Right lobe of liver (tissue), 6 donors: ENCODE measurements around the gene ANK2. TPM values are rescaled to one million over a fixed set of nuclear protein-coding genes. Genes with fewer than 3 reads are reported as not detected.

Experiments
- ATAC-seq, 4 donors: fragments of 200-7000 bp; cut with Tn5 transposase; one replicate each; pipeline ENCODE4 v1.9.1; 2020; ENCODE audit warnings: mild to moderate bottlenecking in 4 of 4, moderate library complexity in 4 of 4
- DNase-seq, 3 donors: peaks; one replicate each; pipeline ENCODE4 v3.0.0-alpha.2; 2020
- H3K27ac ChIP-seq, 3 donors: fragments of 200-600 bp; one replicate each; pipeline ENCODE4 v1.8.0; 2022
- H3K27me3 ChIP-seq, 2 donors: fragments of 200-600 bp; one replicate each; pipeline ENCODE4 v1.8.0; 2022
- H3K36me3 ChIP-seq, 4 donors: fragments of 200-600 bp; sonication (generic) in 1 of 4; one replicate each; pipeline versions ENCODE4 v1.5.1 to v1.8.0; 2017 to 2022; ENCODE audit warnings: control low read depth in 1 of 4
- H3K4me1 ChIP-seq, 4 donors: fragments of 200-600 bp; sonication (generic) in 1 of 4; one replicate each; pipeline versions ENCODE4 v1.5.1 to v1.8.0; 2017 to 2022; ENCODE audit warnings: control low read depth in 1 of 4
- H3K4me3 ChIP-seq, 3 donors: fragments of 200-600 bp; one replicate each; pipeline ENCODE4 v1.8.0; 2022
- H3K9me3 ChIP-seq, 4 donors: fragments of 200-600 bp; sonication (generic) in 1 of 4; one replicate each; pipeline versions ENCODE4 v1.5.1 to v1.8.0; 2017 to 2022; ENCODE audit warnings: control low read depth in 1 of 4
- POLR2A ChIP-seq: fragments of 450-650 bp; IDR thresholded peaks from one replicate; pipeline ENCODE4 v1.6.1; 2017; ENCODE audit warnings: antibody characterized with exemption, mild to moderate bottlenecking
- WGBS: methylation state at CpG from one replicate; pipeline ENCODE4 v1.1.6; 2018; ENCODE audit warnings: low coverage, low lambda C conversion rate; ENCODE audit not compliant: insufficient coverage; ENCODE audit errors: missing lambda C conversion rate; 5-methylcytosine and 5-hydroxymethylcytosine counted together
- intact Hi-C, 2 donors: fragments of 100-400 bp; cut with DNase I; formaldehyde crosslinking; loops; one replicate each; pipeline versions ENCODE4 v1.11.2 to v1.14.1; 2022
- total RNA-seq, 6 experiments: library from RNA; depleted of rRNA in 2 of 6; stranded (reverse); fragments of >200 nt in 2 of 6; fragmentation: NEBNext Ultra II Directional in 3 of 6; extraction: Animal tissue kit (Norgen Biotek cat#: 25700) in 3 of 6; gene quantifications; one replicate each; pipeline versions ENCODE4 v1.1.0 to v1.2.4, GENCODE V29; 2016 to 2023
- TF ChIP-seq, protein P1 (sequence below), 4 donors: fragments of 200-600 bp in 3 of 4; fragments of 450-650 bp in 1 of 4; IDR thresholded peaks; one replicate each; pipeline versions ENCODE4 v1.5.1 to v1.8.0; 2016 to 2022; ENCODE audit warnings: antibody characterized with exemption in 4 of 4, mild to moderate bottlenecking in 2 of 4
- donor health status: DM: no; HTN: yes; CAD: no.
- donor health status: DM: no; HTN: no; CAD: no.
- donor health status: DM: no; HTN: no; CAD: no.
- donor health status: DM: no; HTN: yes; CAD: no.
- donor health status: DM: no; HTN: yes; CAD: no.

ANK2 gene
- total RNA-seq, 6 experiments from 2014 or later = 0.61 to 1.7 (median 1.1) TPM

DNA sequence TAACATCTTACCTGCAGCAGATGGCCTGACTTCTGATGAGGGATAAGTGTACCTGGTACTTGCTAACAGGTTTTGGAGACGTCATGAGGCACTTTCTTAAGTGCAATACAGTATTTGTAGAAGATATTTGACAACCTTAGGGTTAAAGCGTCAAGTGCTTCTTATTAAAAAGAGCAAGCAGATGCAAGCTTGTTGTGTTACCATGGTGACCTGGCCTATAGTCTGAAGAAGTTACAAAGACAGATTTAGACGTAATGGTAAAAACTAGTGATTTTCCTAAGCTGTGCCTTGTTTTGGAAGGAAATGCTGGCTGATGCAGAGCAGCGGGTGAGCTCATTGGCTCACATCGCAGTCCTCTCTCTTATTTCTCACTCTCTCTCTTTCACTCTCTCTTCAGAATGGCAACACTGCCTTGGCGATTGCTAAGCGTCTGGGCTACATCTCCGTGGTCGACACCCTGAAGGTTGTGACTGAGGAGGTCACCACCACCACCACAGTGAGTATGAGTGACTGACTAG is 243.6 kb downstream of the ANK2 start:
- Histone ChIP-seq H3K4me1 (no peaks in the 10 kb centered on the region), H3K27ac (no peak overlapping the region), H3K4me3 (no peak overlapping the region), H3K27me3 (no peaks in the 10 kb centered on the region), H3K36me3 (no peaks in the 10 kb centered on the region), H3K9me3 (no peaks in the 10 kb centered on the region)
- no peak for DNase-seq
- ATAC-seq = peak in 1 of 4 donors; percentile 20
- WGBS = 80% methylated on average over 9 of the region's 9 CpGs
- TF ChIP-seq POLR2A = no peak
- TF ChIP-seq, protein P1, sequence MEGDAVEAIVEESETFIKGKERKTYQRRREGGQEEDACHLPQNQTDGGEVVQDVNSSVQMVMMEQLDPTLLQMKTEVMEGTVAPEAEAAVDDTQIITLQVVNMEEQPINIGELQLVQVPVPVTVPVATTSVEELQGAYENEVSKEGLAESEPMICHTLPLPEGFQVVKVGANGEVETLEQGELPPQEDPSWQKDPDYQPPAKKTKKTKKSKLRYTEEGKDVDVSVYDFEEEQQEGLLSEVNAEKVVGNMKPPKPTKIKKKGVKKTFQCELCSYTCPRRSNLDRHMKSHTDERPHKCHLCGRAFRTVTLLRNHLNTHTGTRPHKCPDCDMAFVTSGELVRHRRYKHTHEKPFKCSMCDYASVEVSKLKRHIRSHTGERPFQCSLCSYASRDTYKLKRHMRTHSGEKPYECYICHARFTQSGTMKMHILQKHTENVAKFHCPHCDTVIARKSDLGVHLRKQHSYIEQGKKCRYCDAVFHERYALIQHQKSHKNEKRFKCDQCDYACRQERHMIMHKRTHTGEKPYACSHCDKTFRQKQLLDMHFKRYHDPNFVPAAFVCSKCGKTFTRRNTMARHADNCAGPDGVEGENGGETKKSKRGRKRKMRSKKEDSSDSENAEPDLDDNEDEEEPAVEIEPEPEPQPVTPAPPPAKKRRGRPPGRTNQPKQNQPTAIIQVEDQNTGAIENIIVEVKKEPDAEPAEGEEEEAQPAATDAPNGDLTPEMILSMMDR (IDR thresholded peaks at IDR 0.05) = no peak
- intact Hi-C loops = no loop called here

DNA sequence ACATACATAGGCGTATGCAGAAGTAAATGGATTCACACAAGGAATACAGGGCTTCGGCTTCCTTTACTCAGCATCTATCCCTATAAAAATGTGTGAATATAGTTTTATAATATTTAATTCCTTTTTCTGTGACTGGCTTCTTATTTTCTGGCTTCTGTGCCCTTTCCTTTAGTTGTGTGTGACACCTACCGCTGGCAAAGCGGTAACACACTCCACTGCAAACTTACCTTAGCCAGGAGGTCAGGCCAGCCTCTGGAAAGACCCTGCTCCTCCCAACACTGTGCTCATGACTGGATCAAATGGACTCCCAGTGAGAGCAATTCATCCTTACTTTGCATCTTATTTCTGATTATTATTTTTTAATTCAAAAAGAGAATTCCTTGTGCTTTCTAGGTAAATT is 244.2 kb downstream of the ANK2 start:
- Histone ChIP-seq H3K27ac (no peak overlapping the region), H3K4me1 (no peaks in the 10 kb centered on the region), H3K4me3 (no peak overlapping the region), H3K36me3 (no peaks in the 10 kb centered on the region), H3K9me3 (no peaks in the 10 kb centered on the region), H3K27me3 (no peaks in the 10 kb centered on the region)
- TF ChIP-seq, protein P1 (IDR thresholded peaks at IDR 0.05) = no peak
- no peak for TF ChIP-seq POLR2A
- ATAC-seq (no peak), DNase-seq (no peak)
- 64% methylated on average over 4 of the region's 4 CpGs for WGBS
- intact Hi-C loops = no loop called here

DNA sequence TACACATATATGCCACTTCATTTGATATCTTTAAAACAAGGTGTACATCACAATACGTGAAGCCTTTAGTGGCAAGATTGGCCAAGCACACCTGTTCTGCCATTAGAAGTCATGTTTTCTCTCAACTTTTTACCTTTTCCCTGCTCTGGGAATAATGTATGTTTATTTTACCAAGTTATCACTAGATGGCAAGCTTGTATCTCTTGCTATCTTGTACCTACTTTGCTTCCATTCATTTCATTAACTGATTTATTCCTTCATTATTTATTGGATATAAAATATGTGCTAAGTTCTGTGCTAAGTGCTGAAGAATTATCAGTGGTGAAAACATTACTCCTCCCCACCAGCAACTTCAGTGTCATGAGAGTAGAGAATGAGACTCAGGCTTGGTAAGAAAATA is 245.5 kb downstream of the ANK2 start:
- Histone ChIP-seq H3K9me3 (no peaks in the 10 kb centered on the region), H3K27me3 (no peaks in the 10 kb centered on the region), H3K4me1 (no peaks in the 10 kb centered on the region), H3K27ac (no peak overlapping the region), H3K36me3 (no peaks in the 10 kb centered on the region), H3K4me3 (no peak overlapping the region)
- DNase-seq (no peak), ATAC-seq (no peak)
- WGBS = 40% methylated on average over 1 of the region's 1 CpG
- TF ChIP-seq, protein P1 (IDR thresholded peaks at IDR 0.05) = peak in 1 of 4 donors; percentile 6
- TF ChIP-seq POLR2A = no peak
- intact Hi-C loops = no loop called here

DNA sequence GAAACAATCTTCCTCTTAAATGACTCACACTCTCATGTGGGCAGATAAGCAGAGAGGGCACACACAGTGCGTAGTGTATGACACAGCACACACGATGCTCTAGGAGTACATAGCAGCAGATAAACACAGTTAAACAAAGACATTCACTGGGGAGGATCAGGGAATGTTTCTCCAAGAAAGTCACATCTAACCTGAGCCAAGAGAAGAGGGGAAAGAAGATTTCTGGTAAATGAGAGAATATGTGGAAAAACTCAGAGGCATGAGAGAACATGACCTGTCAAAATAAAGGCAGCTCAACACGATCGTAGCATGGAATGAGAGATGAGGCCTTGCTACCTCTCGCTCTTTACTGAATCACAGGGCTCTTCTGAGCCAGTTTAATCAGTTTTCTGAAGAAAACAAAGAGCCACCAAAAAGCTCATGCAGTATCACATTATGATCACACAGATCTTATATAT is 251.0 kb downstream of the ANK2 start:
- H3K36me3 ChIP-seq = no peaks in the 10 kb centered on the region
- H3K9me3 ChIP-seq = no peaks in the 10 kb centered on the region
- intact Hi-C loops = no loop called here
- H3K27me3 ChIP-seq = no peaks in the 10 kb centered on the region
- 60% methylated on average over 5 of the region's 5 CpGs for WGBS
- ATAC-seq (no peak), DNase-seq (no peak)
- no peak overlapping the region for H3K27ac ChIP-seq
- TF ChIP-seq, protein P1 (IDR thresholded peaks at IDR 0.05) = no peak
- no peak for TF ChIP-seq POLR2A
- no peaks in the 10 kb centered on the region for H3K4me1 ChIP-seq
- H3K4me3 ChIP-seq = no peak overlapping the region

- DNase-seq (no peak), ATAC-seq (no peak)
- H3K4me3 ChIP-seq = no peak overlapping the region
- H3K27me3 ChIP-seq = no peaks in the 10 kb centered on the region
- no peaks in the 10 kb centered on the region for H3K4me1 ChIP-seq
- intact Hi-C loops = no loop called here
- no peaks in the 10 kb centered on the region for H3K36me3 ChIP-seq
- no peak for TF ChIP-seq POLR2A
- TF ChIP-seq, protein P1 (IDR thresholded peaks at IDR 0.05) = no peak
- 76% methylated on average over 1 of the region's 1 CpG for WGBS
- H3K27ac ChIP-seq = no peak overlapping the region
- H3K9me3 ChIP-seq = no peaks in the 10 kb centered on the region
Measured at GRCh38 chr4:113302051-113302450, 252.6 kb downstream of the ANK2 start.
